Measurements from ENCODE around the gene UBE2E2.

Gene UBE2E2

DNA sequence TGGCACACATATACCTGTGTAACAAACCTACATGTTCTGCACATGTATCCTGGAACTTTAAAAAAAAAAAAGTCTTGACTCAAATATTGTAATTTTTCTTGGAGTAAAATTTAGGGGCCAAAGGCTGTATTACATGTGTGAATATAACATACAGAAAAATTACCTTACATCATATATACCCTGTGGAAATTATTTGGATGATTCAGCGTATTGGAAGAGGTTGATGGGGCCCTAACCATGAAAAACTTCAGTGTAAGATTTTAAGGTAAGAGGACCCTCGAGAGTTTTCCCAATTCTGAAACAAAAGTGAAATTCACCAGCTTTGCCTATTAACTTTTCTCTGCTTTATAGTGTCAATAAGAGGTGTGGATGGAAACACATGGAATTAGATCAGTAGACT lies 56.4 kb downstream of the UBE2E2 start:
- Mint-ChIP-seq H3K36me3 (no peaks in the 10 kb centered on the region), H3K9me3 (peaks cover 3% of the 10 kb centered on the region), H3K4me1 (no peaks in the 10 kb centered on the region), H3K4me3 (no peak overlapping the region), H3K27me3 (no peaks in the 10 kb centered on the region), H3K27ac (no peak overlapping the region)
- CTCF ChIA-PET, result no interaction called here
- DNase-seq, result no peak

DNA sequence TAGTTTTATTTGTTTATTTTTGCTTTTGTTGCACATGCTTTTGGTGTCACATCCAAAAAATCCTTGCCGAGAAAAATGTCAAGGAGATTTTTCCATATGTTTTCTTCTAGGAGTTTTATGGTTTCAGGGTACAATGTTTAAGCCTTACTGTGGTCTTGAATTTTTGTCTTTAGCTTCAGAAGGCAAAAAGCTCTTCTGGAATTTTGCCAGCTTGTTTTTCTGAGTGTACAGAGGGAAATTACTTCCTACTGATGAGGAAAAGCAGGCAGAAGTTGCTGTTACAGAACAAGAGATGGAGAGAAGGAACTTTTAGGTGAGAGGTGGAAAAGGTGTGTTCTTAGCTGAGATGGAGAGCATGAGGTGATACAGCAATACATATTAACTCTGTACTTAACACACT lies 59.6 kb downstream of the UBE2E2 start:
- CTCF ChIA-PET, result no interaction called here
- Mint-ChIP-seq H3K27ac (no peak overlapping the region), H3K36me3 (no peaks in the 10 kb centered on the region), H3K27me3 (no peaks in the 10 kb centered on the region), H3K4me1 (no peaks in the 10 kb centered on the region), H3K4me3 (no peak overlapping the region), H3K9me3 (peaks cover 7% of the 10 kb centered on the region)
- DNase-seq, result no peak

DNA sequence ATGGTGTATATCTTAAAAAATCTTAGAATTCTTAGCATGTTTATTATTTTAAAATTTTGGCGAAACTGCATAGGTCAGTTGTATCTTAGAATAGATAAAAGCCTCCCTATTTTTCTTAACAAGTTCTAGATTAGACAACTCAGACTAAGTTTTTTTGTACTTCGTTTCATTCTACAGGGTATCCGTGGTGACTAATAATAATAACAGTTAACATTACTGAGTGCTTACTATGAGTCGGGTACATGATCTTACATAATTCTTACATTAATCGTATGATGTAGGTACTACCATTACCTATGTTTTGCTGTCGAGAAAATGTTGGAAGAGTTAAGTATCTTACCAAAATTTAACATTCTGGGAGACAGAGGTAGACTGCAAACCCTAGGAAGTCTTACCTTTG lies 60.7 kb downstream of the UBE2E2 start:
- peaks cover 4% of the 10 kb centered on the region for H3K9me3 Mint-ChIP-seq
- H3K27ac Mint-ChIP-seq, result no peak overlapping the region
- CTCF ChIA-PET, result no interaction called here
- DNase-seq, result no peak
- no peaks in the 10 kb centered on the region for H3K4me1 Mint-ChIP-seq
- H3K4me3 Mint-ChIP-seq, result no peak overlapping the region
- H3K27me3 Mint-ChIP-seq, result no peaks in the 10 kb centered on the region
- H3K36me3 Mint-ChIP-seq, result no peaks in the 10 kb centered on the region

DNA sequence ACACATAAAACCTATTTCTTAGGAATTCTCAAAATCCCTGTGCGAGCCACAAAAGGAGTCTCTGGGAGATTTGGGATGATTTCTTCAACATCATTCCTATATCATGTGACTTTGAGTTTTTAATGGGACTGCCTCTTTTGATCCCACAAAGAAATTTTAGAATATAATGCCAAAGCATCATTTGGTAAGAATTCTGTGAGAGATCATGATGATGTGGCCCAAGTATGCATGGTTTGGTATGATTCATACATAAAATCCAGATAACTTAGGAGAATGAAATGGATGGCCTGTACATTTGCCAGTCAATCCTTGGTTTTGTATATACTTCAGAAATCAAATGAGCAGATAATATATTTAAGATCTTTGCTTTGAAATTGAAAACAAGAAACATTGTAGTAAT lies 61.3 kb downstream of the UBE2E2 start:
- DNase-seq, result no peak
- Mint-ChIP-seq H3K27me3 (no peaks in the 10 kb centered on the region), H3K4me1 (no peaks in the 10 kb centered on the region), H3K4me3 (no peak overlapping the region), H3K36me3 (no peaks in the 10 kb centered on the region), H3K27ac (no peak overlapping the region), H3K9me3 (peaks cover 4% of the 10 kb centered on the region)
- CTCF ChIA-PET, result no interaction called here

DNA sequence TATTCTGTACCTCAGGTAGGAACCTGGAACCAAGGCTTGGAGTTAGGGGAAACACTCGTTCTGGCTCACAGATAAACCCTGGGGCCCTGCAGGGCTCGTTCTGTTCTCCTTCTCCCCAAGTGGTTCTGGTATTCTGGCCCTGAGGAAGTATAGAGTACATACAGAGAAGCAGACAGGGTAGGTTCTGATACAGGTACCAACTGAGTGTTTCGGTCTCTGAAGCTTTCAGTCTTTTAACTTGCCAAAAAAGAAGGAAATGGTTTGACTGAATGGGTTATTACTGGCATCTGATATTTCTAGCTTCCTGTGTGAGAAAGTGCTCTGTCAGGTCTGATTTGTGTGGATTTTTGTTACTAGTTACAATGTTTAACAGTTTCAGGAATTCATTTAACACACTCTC lies 67.3 kb downstream of the UBE2E2 start:
- Mint-ChIP-seq H3K4me1 (no peaks in the 10 kb centered on the region), H3K27ac (no peak overlapping the region), H3K27me3 (no peaks in the 10 kb centered on the region), H3K36me3 (no peaks in the 10 kb centered on the region), H3K9me3 (peaks cover 12% of the 10 kb centered on the region), H3K4me3 (no peak overlapping the region)
- CTCF ChIA-PET, result no interaction called here
- no peak for DNase-seq

DNA sequence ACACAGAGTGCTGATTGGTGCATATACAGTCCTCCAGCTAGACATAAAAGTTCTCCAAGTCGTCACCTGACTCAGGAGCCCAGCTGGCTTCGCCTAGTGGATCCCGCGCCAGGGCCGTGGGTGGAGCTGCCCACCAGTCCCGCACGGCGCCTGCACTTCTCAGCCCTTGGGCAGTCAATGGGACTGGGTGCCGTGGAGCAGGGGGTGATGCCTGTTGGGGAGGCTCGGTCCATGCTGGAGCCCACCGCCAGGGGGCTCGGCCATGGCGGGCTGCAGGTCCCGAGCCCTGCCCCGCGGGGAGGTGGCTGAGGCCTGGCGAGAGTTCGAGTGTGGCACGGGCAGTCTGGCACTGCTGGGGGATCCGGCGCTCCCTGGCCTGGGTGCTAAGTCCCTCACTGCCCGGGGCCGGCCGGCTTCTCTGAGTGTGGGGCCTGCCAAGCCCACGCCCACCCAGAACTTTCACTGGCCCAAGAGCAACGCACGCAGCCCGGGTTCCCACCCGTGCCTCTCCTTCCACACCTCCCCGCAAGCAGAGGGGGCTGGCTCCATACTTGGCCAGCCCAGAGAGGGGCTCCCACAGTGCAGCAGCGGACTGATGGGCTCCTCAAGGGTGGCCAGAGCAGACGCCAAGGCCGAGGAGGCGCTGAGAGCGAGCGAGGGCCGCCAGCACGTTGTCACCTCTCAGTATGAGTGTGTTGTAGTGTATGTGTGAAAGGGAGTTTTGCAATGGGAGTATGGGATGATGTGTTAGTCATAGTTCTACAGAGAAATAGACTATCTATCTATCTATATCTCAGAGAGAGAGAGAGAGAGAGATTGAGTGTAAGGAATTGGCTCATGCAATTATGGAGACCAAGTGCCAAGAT lies 69.0 kb downstream of the UBE2E2 start:
- H3K4me3 Mint-ChIP-seq, result no peak overlapping the region
- no peak overlapping the region for H3K27ac Mint-ChIP-seq
- CTCF ChIA-PET, result no interaction called here
- no peaks in the 10 kb centered on the region for H3K4me1 Mint-ChIP-seq
- no peak for DNase-seq
- no peaks in the 10 kb centered on the region for H3K27me3 Mint-ChIP-seq
- H3K9me3 Mint-ChIP-seq, result peaks cover 11% of the 10 kb centered on the region
- no peaks in the 10 kb centered on the region for H3K36me3 Mint-ChIP-seq

DNA sequence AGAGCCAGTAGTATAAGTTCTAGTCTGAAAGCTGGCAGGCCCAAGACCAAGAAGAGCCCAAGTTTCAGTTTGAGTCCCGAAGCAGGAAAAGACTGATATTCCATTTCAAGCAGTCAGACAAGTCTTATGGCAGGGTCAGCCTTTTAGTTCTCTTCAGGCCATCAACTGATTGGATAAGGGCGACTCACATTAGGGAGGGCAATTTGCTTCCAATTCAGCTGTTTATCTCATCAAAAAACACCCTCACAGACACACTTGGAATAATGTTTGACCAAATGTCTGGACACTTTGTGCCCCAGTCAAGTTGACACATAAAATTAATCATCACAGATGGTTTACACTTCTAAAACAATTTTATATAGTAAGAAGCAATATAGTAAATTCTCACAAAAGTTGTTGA lies 69.7 kb downstream of the UBE2E2 start:
- Mint-ChIP-seq H3K27ac (no peak overlapping the region), H3K36me3 (no peaks in the 10 kb centered on the region), H3K27me3 (no peaks in the 10 kb centered on the region), H3K4me3 (no peak overlapping the region), H3K4me1 (no peaks in the 10 kb centered on the region), H3K9me3 (peaks cover 9% of the 10 kb centered on the region)
- CTCF ChIA-PET, result no interaction called here
- DNase-seq, result no peak

DNA sequence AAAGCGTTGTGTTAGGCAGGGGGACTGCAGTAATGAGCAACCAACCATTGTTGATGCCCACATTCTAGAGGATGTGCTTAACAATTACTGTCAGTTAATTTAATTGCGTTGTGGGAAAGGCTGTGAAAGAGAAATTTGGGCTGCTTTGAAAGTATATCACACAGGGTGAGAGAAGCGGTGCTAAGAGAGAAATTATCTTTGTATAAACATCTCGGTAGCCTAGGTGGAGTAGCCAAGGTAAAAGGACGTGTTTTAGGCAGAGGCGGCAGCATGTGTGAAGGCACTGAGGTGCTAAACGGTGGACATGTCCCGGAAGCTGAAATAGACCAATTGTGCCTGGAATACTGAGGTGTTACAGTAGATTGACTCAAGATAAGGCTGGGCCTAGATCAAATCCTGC lies 71.9 kb downstream of the UBE2E2 start:
- Mint-ChIP-seq H3K4me3 (no peak overlapping the region), H3K27ac (no peak overlapping the region), H3K36me3 (no peaks in the 10 kb centered on the region), H3K27me3 (no peaks in the 10 kb centered on the region), H3K4me1 (no peaks in the 10 kb centered on the region), H3K9me3 (peaks cover 7% of the 10 kb centered on the region)
- no peak for DNase-seq
- CTCF ChIA-PET, result no interaction called here

DNA sequence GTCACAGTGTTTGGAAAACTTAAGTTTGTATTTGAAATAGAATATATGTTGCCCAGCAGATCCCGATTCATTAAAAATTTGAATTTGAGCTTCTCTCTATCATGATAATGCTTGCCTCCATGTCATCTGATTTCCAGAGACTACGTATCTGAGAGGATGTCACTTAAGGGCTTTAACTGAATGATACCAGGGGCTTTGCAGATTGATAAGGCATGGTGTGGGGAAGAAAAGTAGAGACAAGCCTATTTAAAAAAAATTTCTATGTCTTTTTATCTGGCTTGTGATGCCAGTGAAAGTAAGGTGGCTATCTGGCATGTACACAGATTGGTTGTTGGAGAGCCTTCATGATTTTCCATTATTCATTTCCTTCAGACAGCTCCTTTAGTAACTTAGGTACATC lies 72.7 kb downstream of the UBE2E2 start:
- H3K36me3 Mint-ChIP-seq, result no peaks in the 10 kb centered on the region
- CTCF ChIA-PET, result no interaction called here
- H3K9me3 Mint-ChIP-seq, result peaks cover 4% of the 10 kb centered on the region
- H3K4me1 Mint-ChIP-seq, result no peaks in the 10 kb centered on the region
- DNase-seq, result no peak
- no peak overlapping the region for H3K27ac Mint-ChIP-seq
- no peaks in the 10 kb centered on the region for H3K27me3 Mint-ChIP-seq
- no peak overlapping the region for H3K4me3 Mint-ChIP-seq

DNA sequence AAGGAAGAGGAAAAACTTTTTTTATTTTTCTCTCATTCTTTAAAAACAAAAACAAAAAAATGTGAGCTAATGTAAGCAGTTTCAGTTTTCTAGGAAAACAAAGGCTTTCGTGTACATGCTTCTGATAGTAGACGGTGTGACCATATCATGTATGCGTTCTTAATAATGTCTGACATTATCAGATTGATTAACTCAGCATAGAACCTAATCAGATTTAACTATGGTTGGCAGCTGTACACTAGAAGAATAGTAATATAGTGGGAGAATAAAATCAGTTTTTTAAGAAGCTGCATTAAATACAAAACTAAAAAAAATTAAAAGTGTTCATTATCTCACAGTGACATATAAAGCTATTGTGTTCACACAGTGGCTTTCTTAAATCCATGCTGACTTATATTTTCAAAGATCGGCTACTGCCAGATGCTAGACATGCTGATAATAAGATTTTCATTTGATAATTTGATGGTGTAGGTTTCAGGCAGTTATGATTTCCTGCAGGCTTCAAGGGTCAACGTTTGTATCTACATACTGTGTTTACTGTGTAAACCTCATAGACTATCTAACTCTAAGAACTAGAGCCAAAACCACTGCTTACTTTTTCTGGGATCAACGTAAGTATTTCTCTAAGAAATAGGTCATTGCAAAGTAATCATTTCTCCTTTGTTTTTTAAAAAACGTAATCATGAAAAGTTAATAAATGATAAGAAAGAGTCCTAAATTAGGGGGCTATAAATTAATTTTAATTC lies 74.0 kb downstream of the UBE2E2 start:
- no peak overlapping the region for H3K4me3 Mint-ChIP-seq
- no peak for DNase-seq
- H3K27ac Mint-ChIP-seq, result no peak overlapping the region
- H3K9me3 Mint-ChIP-seq, result no peaks in the 10 kb centered on the region
- no peaks in the 10 kb centered on the region for H3K4me1 Mint-ChIP-seq
- H3K27me3 Mint-ChIP-seq, result no peaks in the 10 kb centered on the region
- H3K36me3 Mint-ChIP-seq, result no peaks in the 10 kb centered on the region
- CTCF ChIA-PET, result no interaction called here

DNA sequence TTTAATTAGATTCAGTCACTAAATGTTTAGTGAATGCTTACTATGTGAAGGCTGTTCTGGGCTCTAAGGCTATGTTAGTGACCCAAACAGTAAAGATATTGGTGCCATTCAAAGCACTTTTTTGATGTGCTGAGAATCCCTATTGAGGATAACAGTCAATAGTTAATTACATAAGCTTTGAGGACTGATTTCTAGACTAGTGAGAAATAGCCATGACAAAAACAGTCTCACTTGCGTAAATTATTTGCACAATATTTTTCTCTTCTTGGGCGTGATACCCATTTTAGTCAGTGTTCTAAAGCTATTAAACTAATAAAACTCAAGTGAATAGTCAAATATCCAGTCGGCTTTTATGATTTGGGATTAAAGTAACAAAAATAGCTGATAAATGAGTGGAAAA lies 74.6 kb downstream of the UBE2E2 start:
- no peaks in the 10 kb centered on the region for H3K4me1 Mint-ChIP-seq
- no peaks in the 10 kb centered on the region for H3K36me3 Mint-ChIP-seq
- no peaks in the 10 kb centered on the region for H3K27me3 Mint-ChIP-seq
- no peak overlapping the region for H3K27ac Mint-ChIP-seq
- H3K4me3 Mint-ChIP-seq, result no peak overlapping the region
- H3K9me3 Mint-ChIP-seq, result no peaks in the 10 kb centered on the region
- no peak for DNase-seq
- CTCF ChIA-PET, result no interaction called here

DNA sequence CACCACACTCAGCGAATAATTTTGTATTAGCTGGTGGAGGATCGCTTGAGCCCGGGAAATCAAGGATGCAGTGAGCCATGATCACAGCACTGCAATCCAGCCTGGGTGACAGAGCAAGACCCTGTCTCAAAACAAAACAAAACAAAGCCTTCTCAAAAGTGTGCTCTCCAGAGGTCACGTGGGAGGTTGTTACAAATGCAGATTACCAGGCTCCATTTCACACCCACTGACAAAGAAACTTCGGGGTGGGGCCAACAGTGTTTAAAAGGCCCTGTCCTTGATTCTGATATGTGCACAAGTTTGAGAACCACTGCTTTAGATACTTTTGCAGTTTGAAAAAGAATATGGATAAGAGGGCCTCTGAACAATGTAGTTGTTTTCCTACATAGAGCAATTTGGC lies 80.5 kb downstream of the UBE2E2 start:
- H3K9me3 Mint-ChIP-seq, result peaks cover 19% of the 10 kb centered on the region
- DNase-seq, result no peak
- H3K4me3 Mint-ChIP-seq, result no peak overlapping the region
- H3K36me3 Mint-ChIP-seq, result no peaks in the 10 kb centered on the region
- CTCF ChIA-PET, result no interaction called here
- H3K27ac Mint-ChIP-seq, result no peak overlapping the region
- no peaks in the 10 kb centered on the region for H3K4me1 Mint-ChIP-seq
- no peaks in the 10 kb centered on the region for H3K27me3 Mint-ChIP-seq

DNA sequence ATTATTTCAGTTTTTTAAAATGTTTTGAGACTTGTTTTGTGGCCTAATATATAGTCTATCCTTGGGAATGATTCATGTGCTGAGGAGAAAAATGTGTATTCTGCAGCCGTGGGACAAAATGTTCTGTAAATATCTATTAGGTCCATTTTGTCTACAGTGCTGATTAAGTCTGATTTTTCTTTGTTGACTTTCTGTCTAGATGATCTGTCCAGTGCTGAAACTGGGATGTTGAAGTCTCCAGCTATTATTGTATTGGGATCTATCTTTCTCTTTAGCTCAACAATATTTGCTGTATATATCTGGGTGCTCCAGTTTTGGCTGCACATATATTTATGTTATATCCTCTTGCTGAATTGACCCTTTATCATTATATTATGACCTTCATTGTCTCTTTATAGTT lies 85.2 kb downstream of the UBE2E2 start:
- Mint-ChIP-seq H3K27ac (no peak overlapping the region), H3K36me3 (no peaks in the 10 kb centered on the region), H3K4me1 (no peaks in the 10 kb centered on the region), H3K4me3 (no peak overlapping the region), H3K9me3 (peaks cover 19% of the 10 kb centered on the region), H3K27me3 (no peaks in the 10 kb centered on the region)
- CTCF ChIA-PET, result no interaction called here
- DNase-seq, result no peak

DNA sequence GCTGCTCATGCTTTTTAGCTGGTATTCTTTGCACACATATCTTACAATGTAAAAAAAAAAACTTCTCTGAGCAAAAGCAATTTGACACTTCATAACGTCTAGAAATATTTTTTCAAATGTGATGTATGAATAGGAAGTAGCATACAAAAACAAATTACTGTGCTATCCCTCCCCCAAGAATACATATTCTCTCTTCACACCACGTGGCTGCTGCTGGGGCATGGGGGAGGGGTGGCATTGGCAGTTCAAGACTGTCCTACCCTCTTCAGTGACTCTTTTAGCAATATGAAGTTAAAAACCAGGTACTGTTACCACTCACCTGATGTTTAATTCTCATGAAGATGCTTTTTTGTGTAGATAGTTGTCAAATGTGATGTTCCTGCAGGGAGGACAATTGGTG lies 85.6 kb downstream of the UBE2E2 start:
- Mint-ChIP-seq H3K36me3 (no peaks in the 10 kb centered on the region), H3K4me3 (no peak overlapping the region), H3K9me3 (peaks cover 19% of the 10 kb centered on the region), H3K27me3 (no peaks in the 10 kb centered on the region), H3K27ac (no peak overlapping the region), H3K4me1 (no peaks in the 10 kb centered on the region)
- CTCF ChIA-PET, result no interaction called here
- DNase-seq, result no peak

DNA sequence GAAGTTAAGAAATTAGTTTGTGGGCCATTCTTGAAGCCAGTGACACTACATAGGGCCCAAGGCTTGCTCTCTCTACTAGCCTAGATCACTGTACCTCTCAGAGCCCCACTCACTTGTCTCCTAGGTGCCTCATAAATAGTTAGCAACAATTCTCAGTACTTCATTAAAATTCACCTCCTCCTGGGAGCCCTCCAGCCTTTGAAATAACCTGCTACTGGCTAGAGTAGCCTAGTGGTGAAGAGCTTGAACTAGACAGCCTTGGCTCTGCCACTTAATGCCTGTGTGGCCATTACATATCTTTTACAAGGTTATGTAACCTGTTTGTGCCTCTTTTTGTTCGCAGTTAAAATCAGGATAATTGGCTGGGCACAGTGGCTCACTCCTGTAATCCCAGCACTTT lies 89.3 kb downstream of the UBE2E2 start:
- Mint-ChIP-seq H3K4me1 (no peaks in the 10 kb centered on the region), H3K36me3 (no peaks in the 10 kb centered on the region), H3K27me3 (no peaks in the 10 kb centered on the region), H3K4me3 (no peak overlapping the region), H3K9me3 (peaks cover 3% of the 10 kb centered on the region), H3K27ac (no peak overlapping the region)
- no peak for DNase-seq
- CTCF ChIA-PET, result no interaction called here
